GM18502 (cell line): Measurements from ENCODE around the gene ITPR1.

ENCODE experiments used
- ATAC-seq: cut with Tn5 transposase; IDR thresholded peaks from one replicate; pipeline ENCODE4 v1.9.1; 2021; ENCODE audit warnings: mild to moderate bottlenecking; ENCODE audit not compliant: unreplicated experiment, poor library complexity

ITPR1 gene

DNA sequence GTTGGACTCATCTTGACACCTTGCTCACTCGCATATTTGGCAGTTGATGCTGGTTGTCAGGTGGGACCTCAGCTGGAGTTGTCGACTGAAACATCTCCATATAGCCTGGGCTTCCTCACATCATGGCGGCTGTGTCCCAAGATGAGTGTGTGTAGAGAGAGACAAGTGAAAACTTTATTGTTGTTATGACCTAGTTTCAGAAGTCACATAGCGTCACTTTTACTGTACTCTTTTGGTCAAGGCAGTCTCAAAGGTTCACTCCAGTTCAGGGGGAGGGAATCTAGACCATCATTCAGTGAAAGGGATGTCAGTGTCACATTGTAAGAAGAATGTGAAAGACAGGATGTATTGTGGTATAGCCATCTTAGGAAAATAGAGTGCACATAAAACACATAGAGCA, 214.2 kb downstream of the ITPR1 start:
- no peak for ATAC-seq

DNA sequence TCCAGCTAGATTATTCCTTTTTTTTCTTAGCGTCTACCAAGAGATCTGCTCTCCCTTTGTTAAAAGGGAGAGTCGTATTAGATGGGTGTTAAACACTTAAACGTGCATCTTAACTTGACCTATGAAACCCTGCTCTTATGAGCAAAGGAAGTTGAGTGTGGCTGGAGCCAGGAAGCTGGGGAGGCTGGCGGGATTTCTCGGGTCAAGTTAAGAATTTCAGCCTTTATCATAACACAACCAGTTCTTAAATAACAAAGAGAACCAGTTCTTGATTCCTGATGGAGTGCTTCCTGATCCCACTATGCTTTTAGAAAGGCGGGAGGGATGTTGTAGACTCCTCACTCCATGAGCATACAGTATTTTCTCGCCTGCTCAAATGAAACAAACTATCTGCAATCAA, 215.1 kb downstream of the ITPR1 start:
- no peak for ATAC-seq

DNA sequence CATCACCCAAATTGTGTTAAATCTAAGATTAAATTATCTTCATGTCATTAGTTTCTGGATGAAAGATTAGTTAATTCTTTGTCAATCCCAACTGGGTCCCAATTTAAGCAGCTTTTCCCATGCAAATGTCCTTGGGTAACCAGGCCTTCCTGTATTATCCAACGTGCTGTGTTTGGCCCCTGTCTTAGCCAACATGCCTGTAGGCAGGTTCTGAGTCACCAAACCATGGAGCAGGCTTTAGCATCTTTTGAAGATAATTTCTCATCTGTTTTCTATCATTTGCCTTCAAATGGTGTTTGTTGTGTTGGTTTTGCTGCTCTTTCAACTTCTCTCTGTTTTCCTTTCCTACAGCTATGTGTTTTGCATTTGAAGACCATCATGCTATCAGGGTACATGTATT, 216.2 kb downstream of the ITPR1 start:
- no peak for ATAC-seq

DNA sequence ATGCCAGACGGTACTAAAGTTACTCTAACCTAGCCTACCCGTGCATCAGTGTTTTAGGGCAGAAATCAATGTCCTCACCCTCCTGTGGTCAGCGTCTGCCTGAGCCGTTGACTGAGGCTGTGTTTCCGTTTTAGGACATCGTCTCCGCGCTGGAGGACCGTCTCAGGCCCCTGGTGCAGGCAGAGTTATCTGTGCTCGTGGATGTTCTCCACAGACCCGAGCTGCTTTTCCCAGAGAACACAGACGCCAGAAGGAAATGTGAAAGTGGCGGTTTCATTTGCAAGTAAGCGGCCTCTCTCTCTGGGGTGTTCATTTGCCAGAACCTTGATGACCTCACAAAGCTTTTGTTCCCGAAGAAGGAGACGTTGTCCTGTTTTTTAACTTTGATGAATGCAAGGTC, 217.0 kb downstream of the ITPR1 start:
- no peak for ATAC-seq

GRCh38 chr3:4711680-4711992, 218.5 kb downstream of the ITPR1 start:
- ATAC-seq = peak; percentile 30

GRCh38 chr3:4712109-4712508, 219.0 kb downstream of the ITPR1 start:
- no peak for ATAC-seq

DNA sequence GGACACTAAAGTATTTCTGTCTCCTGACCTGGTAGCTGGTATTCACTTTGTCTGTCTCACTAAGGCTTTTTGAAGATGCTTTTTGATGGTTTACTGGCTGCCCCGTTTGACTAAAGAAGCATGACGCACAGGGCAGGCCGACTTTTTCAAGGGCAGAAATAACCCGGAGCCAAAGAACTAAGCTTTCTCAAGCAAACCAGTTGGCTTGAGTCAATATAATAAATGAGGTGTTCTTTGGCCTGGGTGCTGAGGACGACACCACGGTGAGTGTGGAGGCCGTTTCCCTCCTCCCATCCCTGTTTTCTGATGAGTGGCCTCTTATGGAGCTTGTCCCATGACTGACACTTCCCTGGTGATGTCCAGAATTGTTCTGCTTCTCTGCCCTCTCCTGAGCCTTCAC, 220.9 kb downstream of the ITPR1 start:
- ATAC-seq = no peak

GRCh38 chr3:4716266-4716665, 223.1 kb downstream of the ITPR1 start:
- no peak for ATAC-seq

DNA sequence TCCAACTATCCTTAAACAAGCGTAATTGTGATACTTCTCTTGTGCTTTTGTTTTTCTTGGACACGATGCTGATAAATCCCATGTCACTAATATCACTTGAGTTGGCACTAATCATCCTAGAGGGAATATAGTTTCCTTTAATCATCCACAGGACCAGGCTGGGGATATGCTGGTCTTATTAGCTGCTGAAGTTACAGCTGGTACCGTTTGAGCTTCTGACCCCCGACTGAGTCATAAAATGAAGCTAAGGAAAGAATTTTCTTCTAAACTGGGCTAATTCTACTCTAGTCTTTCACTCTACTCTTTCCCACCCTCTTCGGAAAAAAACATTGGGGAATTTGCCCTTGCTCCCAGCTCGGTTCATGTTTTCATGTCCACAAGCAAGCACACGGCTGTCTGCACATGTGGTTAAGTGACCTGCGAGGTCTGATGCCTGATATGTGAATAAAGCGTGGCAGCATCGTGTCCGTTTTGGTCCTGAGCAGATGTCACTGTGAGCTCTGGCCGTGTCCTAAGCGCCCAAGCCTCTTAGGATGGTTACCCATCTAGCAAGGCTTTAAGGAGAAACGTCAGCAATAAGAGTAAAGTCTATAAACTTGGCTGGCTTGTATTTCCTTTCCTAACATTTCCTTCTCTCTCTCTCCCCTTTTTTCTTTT, 223.7 kb downstream of the ITPR1 start:
- no peak for ATAC-seq

DNA sequence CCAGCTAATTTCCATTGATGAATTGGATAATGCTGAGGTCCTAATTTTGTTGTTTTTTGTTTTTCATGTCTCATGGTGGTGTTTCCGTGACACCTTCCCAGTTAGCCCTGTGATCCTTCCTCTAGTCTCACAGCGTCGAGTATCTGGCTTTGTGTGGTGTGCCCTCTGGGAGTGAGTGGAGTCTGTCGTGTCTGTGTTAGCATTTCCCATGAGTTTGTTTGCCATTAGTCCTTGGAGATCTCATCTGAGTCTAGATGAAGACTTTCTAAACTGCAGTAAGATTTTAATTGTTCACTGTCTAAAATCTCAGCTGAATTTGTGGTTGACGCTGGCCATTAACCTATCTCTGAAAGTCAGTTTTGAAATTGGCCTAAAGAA, 224.2 kb downstream of the ITPR1 start:
- no peak for ATAC-seq

DNA sequence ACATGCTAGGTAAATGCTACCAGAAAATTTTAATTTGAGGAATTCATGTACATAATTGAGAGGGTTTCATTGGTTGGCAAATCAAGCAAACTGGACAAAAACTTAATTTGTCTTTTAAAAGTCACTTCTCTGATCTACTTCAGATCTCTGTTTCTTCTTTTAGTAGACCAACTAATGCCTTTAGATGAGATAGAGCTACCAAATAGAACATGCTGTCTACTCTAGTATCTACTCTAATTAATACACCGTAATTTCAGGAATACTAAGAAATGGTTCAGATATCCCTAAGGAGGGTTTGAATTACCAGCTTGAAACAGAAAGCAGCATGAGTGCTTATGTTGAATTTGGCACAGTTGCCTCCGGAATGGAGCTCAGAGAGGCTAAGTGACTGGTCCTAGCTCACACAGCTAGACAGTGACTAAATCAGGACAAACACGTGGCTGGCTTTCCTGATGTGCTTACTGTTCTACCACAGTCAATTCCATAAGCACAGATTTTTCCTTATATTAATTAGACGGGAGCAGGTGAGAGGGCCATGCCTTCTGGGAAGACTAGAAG, 225.1 kb downstream of the ITPR1 start:
- ATAC-seq = no peak

DNA sequence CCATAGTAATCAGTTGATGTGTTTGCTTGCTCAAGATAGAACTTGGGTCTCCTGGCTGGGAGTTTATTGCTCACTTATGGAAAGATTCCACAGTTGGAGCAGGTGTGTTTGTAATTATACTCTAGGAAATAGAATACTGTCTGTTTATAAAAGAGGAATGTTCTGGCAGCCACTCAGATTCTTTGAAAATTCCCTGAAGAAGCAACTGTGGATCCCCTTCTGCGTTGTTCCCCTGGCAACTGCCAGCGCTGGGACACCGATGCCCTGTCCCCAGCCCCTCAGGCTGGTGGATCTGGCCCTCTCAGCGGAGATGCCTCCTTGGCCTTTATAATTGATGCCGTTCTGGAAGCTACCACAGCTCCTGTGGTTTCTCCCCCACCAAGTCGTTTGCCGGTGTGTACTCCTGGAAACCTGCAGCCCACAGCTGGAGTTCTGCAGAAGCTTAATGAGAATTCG, 225.9 kb downstream of the ITPR1 start:
- ATAC-seq = no peak

DNA sequence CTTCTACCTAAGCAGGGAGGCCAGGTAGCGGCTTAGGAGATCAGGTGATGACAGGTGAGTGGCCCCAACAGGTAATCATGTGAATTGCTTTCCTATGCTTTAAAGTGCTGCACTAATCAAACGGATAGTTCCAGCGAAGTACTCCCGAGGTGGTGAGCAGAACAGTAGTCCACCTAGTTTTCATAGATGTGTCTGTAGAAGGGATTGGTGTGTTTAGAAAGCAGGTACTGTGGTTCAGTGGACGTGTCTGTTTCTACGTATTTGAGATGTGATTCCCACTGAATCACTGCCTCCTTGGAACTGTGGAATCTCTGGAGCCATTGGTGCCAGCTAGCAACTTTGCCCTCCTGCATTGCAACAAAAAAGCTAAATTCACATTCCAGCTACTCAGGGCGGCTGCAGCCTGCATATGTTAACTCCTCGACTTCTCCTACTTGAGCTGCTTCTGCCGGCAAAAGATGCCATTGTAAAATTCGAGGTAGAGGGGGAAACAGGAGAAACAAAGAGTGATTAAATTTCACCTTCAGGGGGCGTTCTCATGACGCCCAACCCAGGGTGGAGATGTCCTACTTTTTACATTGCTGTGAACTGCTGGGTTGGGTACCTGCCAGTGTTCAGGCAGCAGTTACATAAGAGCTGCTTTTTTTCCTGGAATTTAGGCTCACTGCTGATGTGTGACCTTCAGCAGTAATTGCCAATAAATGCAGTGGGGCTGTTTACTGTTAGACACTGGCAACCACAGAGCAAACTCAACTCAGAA, 227.3 kb downstream of the ITPR1 start:
- ATAC-seq = no peak

GRCh38 chr3:4721511-4721911, 228.4 kb downstream of the ITPR1 start:
- no peak for ATAC-seq

DNA sequence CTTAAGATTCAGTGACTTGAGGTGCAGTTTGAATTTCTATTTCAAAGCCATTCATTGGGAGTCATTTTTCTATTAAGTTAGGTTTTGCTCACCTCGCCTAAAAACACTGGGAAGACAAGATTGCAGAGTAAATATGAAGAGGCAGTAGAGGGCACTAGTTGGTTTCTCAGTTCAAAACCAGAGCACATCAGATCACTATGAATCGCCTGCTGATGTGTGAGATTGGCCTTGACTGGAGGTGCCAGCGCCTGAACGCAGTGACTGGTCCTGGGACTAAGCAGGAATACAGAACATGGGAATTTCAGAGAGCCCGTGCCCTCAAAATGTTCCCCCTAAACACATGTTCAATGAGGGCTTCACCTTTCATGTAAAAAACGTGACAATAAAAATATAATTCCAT, 229.0 kb downstream of the ITPR1 start:
- ATAC-seq = peak; percentile 58

GRCh38 chr3:4724051-4724629, 231.0 kb downstream of the ITPR1 start:
- ATAC-seq = no peak

DNA sequence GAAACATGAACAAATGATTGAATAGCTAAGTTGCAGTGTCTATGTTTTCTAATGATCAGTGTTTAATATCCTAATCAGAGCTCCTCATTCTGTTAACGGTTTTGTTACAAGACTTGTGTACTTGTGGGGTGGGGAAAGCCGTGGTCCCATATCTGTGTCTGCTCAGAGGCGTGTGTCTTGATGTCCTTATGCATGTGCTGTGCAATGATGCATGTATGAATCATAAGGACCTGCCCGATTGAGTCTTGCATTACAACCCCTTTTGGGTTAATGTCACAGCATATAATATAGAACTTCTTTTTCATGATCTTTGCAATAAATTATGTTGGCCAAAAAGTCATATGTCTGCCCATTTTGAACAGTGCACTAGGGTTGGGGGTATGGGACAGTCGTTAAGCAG, 233.4 kb downstream of the ITPR1 start:
- no peak for ATAC-seq

- no peak for ATAC-seq
Observed at GRCh38 chr3:4729061-4729973, 236.2 kb downstream of the ITPR1 start.

GRCh38 chr3:4730719-4731118, 237.6 kb downstream of the ITPR1 start:
- no peak for ATAC-seq

- ATAC-seq = no peak
Observed at GRCh38 chr3:4731543-4732111, 238.5 kb downstream of the ITPR1 start.
